ENCODE results near the gene PAPSS1. TPM values are rescaled to one million over a fixed set of nuclear protein-coding genes. Genes with fewer than 3 reads are reported as not detected.

Gene PAPSS1
- total and polyA plus RNA-seq, 10 donors, result 22.7 to 73.8 (median 26.8) TPM

- H3K4me3 ChIP-seq, result no peak overlapping the region
- DNase-seq, result no peak
- H3K4me1 ChIP-seq, result peaks cover 0 to 6% (median 0%) of the 10 kb centered on the region in 6 donors
- no peak overlapping the region for H3K27ac ChIP-seq
- WGBS, 5 donors, result 94 to 98% (median 96%) methylated on average over 2 of the region's 2 CpGs
- intact Hi-C loops (cut with DNase I; ENCODE audit: low total_unique reads), result no loop called here
- TF ChIP-seq POLR2AphosphoS5 (IDR thresholded peaks at IDR 0.05) (no peak), CTCF (IDR thresholded peaks at IDR 0.05 in 8 of 11, conservative IDR thresholded peaks at IDR 0.05 in 3 of 11) (no peak), POLR2A (IDR thresholded peaks at IDR 0.05) (no peak)
- H3K9me3 ChIP-seq, result peaks cover 0 to 16% (median 11%) of the 10 kb centered on the region in 8 donors
- peaks cover 0 to 30% (median 0%) of the 10 kb centered on the region in 6 donors for H3K36me3 ChIP-seq
- no peaks in the 10 kb centered on the region for H3K27me3 ChIP-seq (replicated peaks in 1 of 7)
Observed at GRCh38 chr4:107622006-107622405, 98.0 kb downstream of the PAPSS1 start.

- H3K27ac ChIP-seq, result no peak overlapping the region
- H3K27me3 ChIP-seq (replicated peaks in 1 of 7), result no peaks in the 10 kb centered on the region
- H3K4me1 ChIP-seq, result peaks cover 0 to 6% (median 0%) of the 10 kb centered on the region in 6 donors
- H3K36me3 ChIP-seq, result peaks cover 0 to 31% (median 0%) of the 10 kb centered on the region in 6 donors
- WGBS, 5 donors, result 73 to 94% (median 91%) methylated on average over 2 of the region's 2 CpGs
- TF ChIP-seq POLR2A (IDR thresholded peaks at IDR 0.05), result no peak
- TF ChIP-seq CTCF (IDR thresholded peaks at IDR 0.05 in 8 of 11, conservative IDR thresholded peaks at IDR 0.05 in 3 of 11), result no peak
- TF ChIP-seq POLR2AphosphoS5 (IDR thresholded peaks at IDR 0.05), result no peak
- no peak overlapping the region for H3K4me3 ChIP-seq
- intact Hi-C loops (cut with DNase I; ENCODE audit: low total_unique reads), result no loop called here
- DNase-seq, result no peak
- peaks cover 0 to 16% (median 11%) of the 10 kb centered on the region in 8 donors for H3K9me3 ChIP-seq
Observed at GRCh38 chr4:107619731-107620130, 100.3 kb downstream of the PAPSS1 start.

GRCh38 chr4:107619066-107619465, 101.0 kb downstream of the PAPSS1 start:
- H3K36me3 ChIP-seq, result peaks cover 0 to 32% (median 3%) of the 10 kb centered on the region in 6 donors
- H3K27ac ChIP-seq, result no peak overlapping the region
- TF ChIP-seq POLR2A (IDR thresholded peaks at IDR 0.05) (no peak), POLR2AphosphoS5 (IDR thresholded peaks at IDR 0.05) (no peak), CTCF (IDR thresholded peaks at IDR 0.05 in 8 of 11, conservative IDR thresholded peaks at IDR 0.05 in 3 of 11) (no peak)
- intact Hi-C loops (cut with DNase I; ENCODE audit: low total_unique reads), result no loop called here
- DNase-seq, result no peak
- H3K4me1 ChIP-seq, result peaks cover 0 to 6% (median 0%) of the 10 kb centered on the region in 6 donors
- H3K9me3 ChIP-seq, result peaks cover 0 to 15% (median 11%) of the 10 kb centered on the region in 8 donors
- H3K27me3 ChIP-seq (replicated peaks in 1 of 7), result no peaks in the 10 kb centered on the region
- no peak overlapping the region for H3K4me3 ChIP-seq
- WGBS, 5 donors, result 54 to 84% (median 66%) methylated on average over 2 of the region's 2 CpGs

GRCh38 chr4:107618656-107619055, 101.4 kb downstream of the PAPSS1 start:
- no peak overlapping the region for H3K4me3 ChIP-seq
- no peak for DNase-seq
- intact Hi-C loops (cut with DNase I; ENCODE audit: low total_unique reads), result no loop called here
- no peak overlapping the region for H3K27ac ChIP-seq
- no peaks in the 10 kb centered on the region for H3K27me3 ChIP-seq (replicated peaks in 1 of 7)
- peaks cover 0 to 6% (median 0%) of the 10 kb centered on the region in 6 donors for H3K4me1 ChIP-seq
- no peak for TF ChIP-seq POLR2A (IDR thresholded peaks at IDR 0.05)
- no peak for TF ChIP-seq POLR2AphosphoS5 (IDR thresholded peaks at IDR 0.05)
- TF ChIP-seq CTCF (IDR thresholded peaks at IDR 0.05 in 8 of 11, conservative IDR thresholded peaks at IDR 0.05 in 3 of 11), result no peak
- peaks cover 0 to 11% (median 9%) of the 10 kb centered on the region in 8 donors for H3K9me3 ChIP-seq
- peaks cover 0 to 32% (median 6%) of the 10 kb centered on the region in 6 donors for H3K36me3 ChIP-seq
